Lower leg skin (tissue), 3 donors: Measurements from ENCODE around the gene POLR2E.

ENCODE experiments used
- CTCF ChIP-seq, 3 donors: fragments of 450-650 bp; IDR thresholded peaks; one replicate each; pipeline ENCODE4 v1.5.1; 2016; ENCODE audit warnings: antibody characterized with exemption in 3 of 3, mild to moderate bottlenecking in 3 of 3, moderate library complexity in 2 of 3
- POLR2A ChIP-seq, 2 donors: fragments of 450-650 bp; IDR thresholded peaks; one replicate each; pipeline ENCODE4 v1.6.1; 2016 to 2017; ENCODE audit warnings: antibody characterized with exemption in 2 of 2, mild to moderate bottlenecking in 1 of 2, moderate library complexity in 1 of 2

- TF ChIP-seq POLR2A (IDR thresholded peaks at IDR 0.05) (no peak), CTCF (IDR thresholded peaks at IDR 0.05) (no peak)
Measured at GRCh38 chr19:1136201-1136600, 41.0 kb upstream of the POLR2E start.
